NCI-H128 (cell line): ENCODE measurements around the gene KRTAP23-1.

ENCODE experiments used
- DNase-seq: peaks from one replicate; lab custom pipeline; 2025; ENCODE audit not compliant: unreplicated experiment; lab: John Stamatoyannopoulos, UW

Gene KRTAP23-1, protein sequence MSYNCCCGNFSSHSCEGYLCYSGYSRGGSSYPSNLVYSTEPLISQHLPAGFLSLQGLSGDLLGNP

DNA sequence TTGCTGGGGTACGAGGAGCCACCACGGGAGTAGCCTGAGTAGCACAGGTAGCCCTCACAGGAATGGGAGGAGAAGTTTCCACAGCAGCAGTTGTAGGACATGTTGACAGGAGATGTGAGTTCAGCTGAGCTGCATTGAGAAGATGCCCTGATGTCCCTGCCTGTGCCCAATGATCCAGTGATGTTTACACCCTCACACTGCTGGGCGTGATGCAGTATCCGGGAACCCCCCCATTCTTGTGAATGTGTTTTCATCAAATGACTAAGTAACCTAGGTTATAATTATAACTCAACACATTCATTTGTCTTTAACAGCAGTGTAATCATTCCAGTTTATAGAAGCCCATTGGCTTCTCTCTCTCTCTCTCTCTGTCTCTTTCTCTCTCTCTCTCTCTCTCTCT, at the start of gene KRTAP23-1:
TSS of gene KRTAP23-1 (minus strand) at position 101 of the 400 bp plus-strand sequence. CDS start at position 101, 0 bp downstream.
- no peak for DNase-seq

DNA sequence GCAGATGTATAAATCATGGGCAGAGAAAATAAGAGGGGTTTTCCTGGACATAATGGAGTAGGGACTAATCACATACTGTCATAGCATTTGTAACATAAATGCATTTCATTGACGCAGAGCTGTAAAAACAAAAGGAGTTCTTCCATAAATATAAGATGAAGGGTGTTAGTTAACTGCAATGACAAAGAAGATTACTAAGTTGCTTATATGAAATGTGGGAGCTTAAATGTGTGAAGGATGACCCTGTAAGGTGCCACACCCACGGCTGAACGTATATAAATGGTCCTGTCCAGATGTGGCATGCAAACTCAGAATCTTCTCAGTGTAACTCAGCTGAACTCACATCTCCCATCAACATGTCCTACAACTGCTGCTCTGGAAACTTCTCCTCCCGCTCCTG, 47.3 kb upstream of the KRTAP23-1 start, which contains the start of gene KRTAP13-1:
TSS of gene KRTAP13-1 (plus strand) at position 301 of the 400 bp plus-strand sequence. CDS start at position 357, 56 bp downstream.
- no peak for DNase-seq

DNA sequence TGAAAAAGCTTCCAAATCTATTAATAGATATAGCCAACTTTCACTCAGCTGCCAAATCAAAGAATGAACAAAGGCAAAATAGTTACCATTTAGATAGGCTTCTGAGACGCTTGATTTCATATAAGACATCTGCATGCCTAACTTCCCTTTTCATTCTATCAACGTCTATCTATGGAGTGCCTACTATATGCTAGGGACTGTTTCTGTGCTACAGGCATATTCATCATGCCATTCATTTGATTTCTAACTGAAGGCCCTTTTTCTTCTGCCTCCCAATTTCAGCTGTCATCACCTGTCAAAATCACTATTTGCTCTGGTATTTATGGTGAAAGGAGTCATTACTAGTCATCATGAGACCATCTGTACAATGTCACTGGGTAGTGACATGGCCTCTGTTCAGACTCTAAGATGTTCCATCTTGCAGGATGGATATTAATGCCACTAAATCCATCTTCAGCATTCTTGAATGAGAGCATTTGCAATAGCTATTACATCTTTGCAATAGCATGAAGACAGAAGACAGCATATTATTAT, 43.2 kb upstream of the KRTAP23-1 start:
- DNase-seq: no peak

DNA sequence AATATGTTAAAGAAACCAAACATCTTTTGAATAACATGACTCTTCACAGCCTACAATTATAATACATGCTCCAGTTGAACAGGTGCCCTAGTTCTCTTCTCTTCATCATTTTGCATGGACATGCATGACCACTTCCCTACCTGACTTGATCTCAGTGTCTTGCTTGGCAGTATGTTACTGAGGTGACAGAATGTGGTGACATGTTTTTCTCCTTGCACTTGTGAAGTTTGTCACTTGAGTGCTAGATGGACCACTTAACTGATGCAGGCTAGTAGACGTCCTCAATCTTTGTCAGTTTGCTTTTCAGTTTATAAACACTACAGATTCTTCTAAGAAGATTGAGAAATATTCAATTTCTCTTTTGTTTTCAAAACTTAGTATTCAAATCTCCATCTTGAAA, 33.8 kb upstream of the KRTAP23-1 start:
- no peak for DNase-seq

DNA sequence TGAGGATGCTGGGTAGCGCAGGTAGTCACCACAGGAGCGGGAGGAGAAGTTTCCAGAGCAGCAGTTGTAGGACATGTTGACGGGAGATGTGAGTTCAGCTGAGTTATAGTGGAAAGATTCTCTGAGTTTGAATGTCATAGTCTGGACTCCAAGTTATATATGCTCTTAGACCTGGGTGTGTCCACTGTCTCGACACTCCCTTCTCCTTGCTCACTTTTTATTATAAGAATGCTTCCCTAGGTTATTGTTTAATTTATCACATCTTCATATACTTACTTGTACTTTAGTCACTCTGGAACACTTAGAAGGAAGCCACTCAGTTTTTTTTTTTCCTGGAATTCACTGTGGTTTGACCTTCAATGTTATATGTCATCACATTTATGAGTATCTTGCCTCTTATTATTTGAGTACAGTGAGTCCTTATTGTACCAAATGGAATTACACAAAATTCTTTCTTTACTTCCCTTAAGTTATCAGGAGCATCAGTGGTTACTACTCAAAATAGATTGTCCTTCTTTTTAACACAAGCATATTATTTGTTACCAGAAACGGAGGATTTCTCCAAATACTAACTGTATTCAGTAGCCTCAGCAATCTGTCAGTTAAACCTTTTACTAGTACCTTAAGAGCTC, 23.8 kb upstream of the KRTAP23-1 start, which contains the start of gene KRTAP13-2:
TSS of gene KRTAP13-2 (minus strand) at position 133 of the 632 bp plus-strand sequence. CDS start at position 75, 58 bp downstream.
- no peak for DNase-seq

DNA sequence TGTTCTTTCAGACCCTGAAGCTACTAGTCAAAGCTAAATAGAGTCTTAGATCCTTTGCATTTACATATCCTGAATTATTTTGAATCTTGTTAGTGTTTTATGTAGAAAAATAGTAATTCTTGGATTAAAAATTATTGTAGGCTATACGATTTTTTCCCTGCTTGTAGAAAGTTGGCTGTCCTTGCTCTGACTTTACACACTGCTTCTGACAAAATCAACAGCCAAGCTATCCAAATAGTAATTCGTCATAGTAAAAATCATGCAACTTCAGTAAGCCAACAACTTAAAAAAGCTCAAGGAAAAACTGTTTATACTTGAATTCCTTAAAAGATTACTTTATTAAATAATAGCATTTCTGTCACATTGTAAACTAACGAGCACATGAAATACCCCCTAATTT, 7.5 kb upstream of the KRTAP23-1 start:
- DNase-seq: no peak

DNA sequence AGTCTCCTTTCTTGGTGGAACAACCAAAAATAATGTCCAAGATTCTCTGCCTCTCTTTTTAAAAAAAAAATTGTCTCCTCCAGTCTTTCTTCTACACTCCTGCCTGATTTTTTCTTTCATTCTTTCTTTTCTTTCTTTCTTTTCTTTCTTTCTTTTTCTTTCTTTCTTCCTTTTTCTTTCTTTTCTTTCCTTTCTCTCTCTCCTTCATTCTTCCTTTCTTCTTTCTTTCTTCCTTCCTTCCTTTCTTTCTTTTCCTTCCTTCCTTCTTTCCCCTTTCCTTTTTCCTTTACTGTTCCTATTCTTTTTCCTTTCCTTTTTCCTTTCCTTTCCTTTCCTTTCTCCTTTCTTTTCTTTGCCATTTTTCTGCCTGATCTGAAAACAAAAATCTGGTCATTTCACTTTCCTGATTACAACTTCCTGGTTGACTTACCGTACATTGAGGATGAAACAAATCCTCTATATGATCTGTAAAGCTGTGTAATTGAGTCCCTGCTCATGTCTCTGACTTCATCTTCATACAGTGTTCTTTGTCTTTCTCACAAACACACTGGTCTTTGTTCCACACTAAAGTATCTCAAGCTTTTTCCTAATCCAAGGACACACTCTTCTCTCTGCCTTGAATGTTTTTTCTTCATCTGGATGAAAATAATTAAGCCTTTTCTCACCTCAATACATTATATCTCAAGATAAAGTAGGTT, 6.1 kb upstream of the KRTAP23-1 start:
- DNase-seq: no peak

DNA sequence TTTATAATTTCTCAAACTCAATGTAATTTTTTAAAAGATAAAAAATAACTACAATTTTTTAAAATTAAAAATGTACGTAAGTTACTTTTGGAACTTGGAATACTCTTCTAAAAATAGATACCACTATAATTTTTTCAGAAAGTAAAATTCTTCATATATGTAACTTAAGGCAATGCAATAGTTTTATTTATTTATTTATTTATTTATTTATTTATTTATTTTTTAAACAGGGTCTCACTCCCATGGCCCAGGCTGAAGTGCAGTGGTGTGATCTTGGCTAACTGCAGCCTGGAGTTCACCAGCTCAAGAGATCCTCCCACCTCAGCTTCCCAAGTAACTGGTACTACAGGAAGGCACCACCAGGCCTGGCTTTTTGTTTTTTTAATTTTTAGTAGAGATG, 3.1 kb upstream of the KRTAP23-1 start:
- no peak for DNase-seq

DNA sequence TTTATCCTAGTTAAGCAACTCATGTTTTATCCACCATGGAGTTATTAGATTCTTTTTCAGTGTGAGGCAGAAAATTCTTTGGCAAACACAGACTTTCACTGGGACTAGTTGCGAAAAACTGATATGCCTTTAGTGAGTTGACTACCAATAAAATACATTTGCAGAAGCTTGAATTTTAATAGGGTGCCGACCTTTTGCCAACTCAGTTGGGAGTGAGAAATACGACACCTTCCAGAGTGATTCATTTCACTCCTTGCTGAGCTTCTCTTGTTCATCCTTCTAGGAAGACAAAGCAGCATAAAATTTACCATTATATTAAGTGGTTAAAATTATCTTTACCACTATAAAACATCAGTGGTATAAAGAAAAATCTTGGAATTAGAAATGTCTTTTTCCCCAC, 1.2 kb upstream of the KRTAP23-1 start:
- DNase-seq: no peak

DNA sequence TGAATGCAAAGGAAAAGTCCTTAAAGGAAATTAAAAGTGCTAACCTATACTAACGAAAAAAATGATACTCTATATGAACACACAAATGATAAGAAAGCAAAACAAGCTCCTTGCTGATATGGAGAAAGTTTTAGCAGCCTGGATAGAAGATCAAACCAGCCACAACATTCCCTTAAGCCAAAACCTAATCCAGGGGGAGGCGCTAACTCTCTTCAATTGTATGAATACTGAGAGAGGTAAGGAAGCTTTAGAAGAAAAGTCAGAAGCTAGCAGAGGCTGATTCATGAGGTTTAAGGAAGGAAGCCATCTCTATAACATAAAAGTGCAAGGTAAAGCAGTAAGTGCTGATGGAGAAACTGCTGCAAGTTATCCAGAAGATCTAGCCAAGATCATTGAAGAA, 3.4 kb downstream of the KRTAP23-1 start:
- DNase-seq: no peak

DNA sequence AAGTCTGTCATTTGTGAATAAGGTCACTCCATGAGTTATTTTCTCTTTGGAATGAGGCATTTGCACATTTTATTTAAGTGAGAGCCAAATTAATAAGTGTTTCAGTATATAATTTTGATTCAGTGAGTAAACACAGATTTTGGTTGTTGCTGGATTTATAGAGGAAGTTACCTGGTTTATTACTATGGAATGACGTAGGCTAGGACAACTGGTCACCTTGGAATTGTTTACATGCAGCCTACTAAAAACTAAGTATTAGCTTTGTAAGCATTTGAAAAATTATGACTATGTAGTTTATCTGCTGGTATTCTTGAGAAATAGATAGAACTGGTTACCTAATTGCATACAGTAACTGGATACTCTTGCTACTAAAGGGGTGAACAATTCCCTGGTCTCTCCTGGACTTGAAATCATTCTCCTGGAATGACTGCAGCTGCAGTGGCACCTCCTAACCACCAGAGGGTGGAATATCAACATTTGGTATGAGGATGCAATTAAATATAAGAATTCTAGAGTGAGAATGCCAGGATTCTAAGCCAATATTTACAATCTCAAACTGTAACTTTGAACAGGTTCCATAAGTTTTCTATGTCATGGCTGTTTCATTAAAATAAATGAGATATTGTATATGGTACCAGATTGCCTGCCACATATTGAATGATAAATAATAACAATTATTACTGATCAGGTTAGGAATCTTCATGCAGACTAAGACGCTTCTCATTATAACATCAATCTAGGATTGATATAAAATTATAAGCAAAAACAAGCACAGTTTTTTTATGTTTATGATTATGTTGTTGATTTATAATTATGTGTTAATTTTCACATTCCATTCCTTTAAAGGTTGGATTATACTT, 7.5 kb downstream of the KRTAP23-1 start:
- no peak for DNase-seq

DNA sequence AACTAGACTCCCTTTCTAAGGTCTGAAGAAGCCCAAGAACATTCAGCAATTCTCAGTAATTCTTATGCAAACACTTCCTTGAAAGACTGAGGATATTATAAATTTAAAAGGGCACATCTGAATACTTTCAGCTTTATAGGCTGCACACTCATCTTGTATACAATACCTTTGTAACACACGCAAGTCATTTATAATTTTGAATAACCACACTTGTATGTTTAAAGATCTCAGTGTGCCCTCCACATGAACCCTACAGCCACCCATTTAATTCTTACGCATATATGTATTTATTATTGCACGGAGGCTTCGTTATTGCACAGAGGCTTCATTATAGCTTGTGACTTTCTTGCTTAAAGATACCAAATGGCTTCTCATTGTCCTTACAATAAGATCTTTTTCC, 9.7 kb downstream of the KRTAP23-1 start:
- no peak for DNase-seq

DNA sequence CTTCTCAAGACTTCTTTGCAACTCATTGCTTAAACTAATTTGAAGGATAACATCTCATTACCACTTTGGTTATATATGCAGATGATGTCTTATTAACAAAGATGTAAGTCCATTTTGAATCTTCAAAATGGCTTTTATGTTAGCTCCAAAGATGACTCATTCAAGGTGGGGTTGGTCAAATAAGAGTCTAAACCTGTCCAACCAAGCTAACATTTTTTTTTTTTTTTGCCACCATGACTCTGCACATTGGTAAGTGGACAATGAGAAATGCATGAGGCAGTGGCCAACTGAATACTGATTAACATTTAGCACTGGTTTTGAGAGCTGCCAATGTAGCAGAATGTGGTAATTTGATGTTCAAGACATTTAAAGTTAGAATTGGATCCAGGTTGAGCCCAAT, 10.6 kb downstream of the KRTAP23-1 start:
- DNase-seq: no peak

DNA sequence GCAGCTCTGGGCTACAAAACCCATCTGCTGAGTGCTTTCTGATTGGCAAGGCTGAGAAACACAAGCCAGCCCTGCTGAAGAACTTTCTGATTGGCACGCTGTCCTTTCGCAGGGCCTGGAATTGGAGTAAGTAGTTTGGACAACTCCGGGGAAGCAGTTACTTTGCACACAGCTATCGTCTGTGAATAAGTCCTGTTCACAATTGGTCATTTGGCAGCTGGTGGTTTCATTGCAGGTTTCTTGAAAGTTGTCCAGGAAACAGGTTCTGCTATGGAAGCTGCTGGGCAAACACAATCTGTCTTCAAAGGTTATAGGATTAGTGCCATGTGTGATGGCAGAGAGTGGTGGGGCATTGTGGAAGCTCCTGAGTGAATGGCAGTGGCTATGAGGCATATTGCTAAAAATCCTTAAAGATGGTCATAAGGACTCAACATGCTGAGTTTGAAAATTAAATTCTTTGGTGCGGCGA, 11.1 kb downstream of the KRTAP23-1 start, which contains the start of gene KRTAP27-1:
TSS of gene KRTAP27-1 (minus strand) at position 419 of the 469 bp plus-strand sequence. CDS start at position 393, 26 bp downstream.
- no peak for DNase-seq

DNA sequence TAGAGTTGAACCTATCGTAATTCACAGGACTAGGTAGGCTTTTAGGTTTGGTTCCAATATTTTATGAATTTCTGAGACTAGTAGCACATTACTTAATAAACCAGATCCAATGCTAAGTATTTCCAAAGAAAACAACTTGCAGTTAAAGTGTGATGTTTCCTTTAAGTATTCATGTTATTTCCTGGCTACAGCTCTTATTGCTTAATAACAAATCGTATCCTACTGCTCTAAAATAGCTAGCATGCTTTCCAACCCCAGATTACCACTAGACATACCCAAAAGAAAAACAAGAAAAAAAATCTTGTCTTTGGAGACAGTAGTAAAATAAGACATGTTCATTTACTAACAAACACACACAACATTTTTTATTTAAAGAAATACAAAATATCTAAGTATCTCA, 11.8 kb downstream of the KRTAP23-1 start:
- no peak for DNase-seq

DNA sequence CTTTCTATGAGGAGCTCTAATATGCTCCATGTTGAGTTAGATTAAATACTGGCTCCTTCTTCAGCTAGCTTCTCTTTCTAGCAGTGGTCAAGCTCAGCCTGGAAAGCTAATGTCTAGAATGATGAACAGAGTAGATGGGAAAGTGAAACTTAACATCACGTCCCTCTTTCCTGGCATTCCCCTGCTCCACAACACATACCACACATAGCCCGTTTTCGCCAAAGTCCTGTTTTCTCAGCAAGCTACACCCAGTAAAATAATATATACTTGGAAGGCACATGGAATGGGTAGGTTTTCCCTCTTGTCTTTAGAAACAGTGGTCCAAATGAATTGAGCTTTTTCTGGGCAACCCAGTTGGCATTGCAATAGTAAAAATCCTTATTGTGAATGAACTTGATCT, 14.7 kb downstream of the KRTAP23-1 start:
- DNase-seq: no peak

DNA sequence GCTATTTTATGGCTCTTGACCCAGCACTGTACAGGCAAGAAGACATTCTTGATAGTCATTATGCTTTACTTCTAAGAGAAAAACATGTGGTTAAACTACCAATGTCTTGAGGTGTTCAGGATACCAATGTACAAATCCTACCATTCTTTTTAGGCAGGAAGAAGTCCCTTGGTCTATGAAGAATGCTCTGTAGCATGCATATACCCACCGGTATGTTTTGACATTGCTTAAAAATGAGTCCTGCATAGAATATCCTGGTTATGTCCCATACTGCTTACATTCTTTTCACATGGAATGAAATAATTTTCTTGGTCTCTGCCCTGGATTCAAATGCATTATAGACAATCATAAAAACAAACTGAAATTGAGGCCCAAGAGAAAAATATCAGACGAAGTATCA, 15.7 kb downstream of the KRTAP23-1 start:
- DNase-seq: no peak

DNA sequence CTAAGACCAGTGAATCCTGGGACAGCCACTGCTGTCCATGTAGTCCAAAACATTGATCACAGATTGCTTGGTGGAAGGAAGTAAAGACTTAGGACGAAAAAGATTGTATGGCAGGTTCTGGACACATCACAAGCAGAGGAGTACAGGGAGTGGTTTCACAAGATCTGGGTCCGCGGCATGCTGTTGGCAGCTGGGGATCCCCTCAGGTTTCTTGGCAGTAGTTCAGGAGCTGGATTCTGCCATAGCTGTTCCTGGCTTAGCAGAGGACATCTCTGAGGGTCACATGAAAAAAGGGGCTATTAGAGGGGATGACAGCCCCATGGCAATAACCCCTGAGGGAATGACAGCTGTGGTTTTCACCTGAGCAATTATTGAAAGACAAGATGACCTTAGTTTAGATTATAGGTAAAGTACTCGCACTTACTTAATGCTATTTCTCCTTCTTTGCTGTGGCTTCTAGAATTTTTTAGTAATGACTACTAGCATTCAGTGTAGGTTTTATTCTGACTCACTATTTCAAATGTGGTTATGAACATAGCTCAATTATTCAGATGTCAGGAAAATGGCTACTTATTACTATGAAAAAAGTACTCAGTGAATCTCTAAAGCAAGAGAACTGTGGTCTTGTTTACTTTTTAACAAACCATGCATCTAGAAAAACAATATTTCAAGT, 19.1 kb downstream of the KRTAP23-1 start:
- DNase-seq: no peak

DNA sequence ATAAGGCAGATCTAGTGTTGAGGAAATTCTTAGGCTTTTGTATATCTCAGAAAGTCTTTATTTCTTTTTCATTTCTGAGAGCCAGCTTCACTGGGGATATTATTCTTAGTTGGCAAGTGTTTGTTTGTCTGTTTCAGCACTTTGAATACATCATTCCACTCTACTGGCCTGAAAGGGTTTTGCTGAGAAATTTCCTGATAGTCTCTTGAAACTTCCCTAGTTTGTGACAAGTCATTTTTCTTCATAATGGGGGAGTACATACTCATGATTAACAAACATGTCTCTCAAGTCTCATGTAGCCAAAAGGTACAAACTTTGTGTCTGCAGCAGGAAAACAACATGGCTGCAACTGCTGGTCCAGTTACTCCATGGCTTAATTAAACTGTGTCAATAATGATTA, 22.0 kb downstream of the KRTAP23-1 start:
- DNase-seq: no peak

DNA sequence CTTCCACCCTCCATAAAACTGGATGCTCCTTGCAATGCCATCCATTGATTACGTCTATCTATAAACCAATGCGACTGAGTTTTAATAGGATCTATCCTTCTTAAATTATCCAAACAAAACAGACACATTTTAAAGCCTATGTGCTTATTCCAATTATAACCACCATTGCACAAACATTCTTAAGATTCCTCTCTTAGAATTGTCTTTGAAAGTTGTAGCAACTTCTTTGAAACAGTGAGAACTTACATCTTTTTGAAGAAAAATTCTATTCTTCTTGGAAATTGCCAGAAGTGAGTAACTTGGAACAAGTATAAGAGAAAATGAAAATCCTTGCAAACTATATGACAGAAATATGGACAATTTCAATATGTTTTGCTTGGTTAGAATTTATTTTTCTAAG, 28.2 kb downstream of the KRTAP23-1 start, which contains the start of gene KRTAP26-1:
TSS of gene KRTAP26-1 (minus strand) at position 101 of the 400 bp plus-strand sequence. CDS start 280 bp downstream, outside the sequence.
- no peak for DNase-seq
